Subcutaneous adipose tissue (tissue), 4 donors: ENCODE data around the gene PLEKHN1. TPM values are rescaled to one million over a fixed set of nuclear protein-coding genes. Genes with fewer than 3 reads are reported as not detected.

Source experiments
- CTCF ChIP-seq: fragments of 450-650 bp; IDR thresholded peaks from one replicate; pipeline ENCODE4 v1.5.1; 2016; ENCODE audit warnings: low read depth, mild to moderate bottlenecking, control low read depth, antibody characterized with exemption, moderate library complexity
- total RNA-seq, 4 donors: library from RNA; depleted of rRNA; stranded (reverse); fragments of >200 nt; gene quantifications; one replicate each; pipeline ENCODE4 v1.1.0, GENCODE V29; 2016

Gene PLEKHN1
- total RNA-seq, 4 donors from 2014 or later = 0.33 TPM; not detected in 3

DNA sequence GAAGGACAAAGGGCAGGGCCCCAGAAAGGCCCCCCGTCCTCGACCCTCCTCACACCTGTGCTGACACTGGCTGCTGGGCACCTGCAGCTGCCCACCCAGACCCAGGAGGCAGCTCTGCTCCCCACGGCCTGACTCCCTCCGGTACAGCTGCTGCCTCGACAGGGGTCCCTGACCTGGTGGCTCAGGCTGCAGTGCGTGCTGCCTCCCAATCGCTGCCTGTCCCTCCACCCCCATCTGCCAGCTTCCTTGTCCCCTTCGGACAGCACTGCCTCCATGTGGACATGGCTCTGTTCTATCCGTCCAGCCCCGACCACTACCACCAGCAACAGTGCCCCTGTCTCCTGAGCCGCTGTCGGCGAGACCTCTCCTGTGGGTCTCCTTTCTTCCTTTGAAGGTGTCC, 11.4 kb upstream of the PLEKHN1 start:
- no peak for TF ChIP-seq CTCF

GRCh38 chr1:955474-955873, 10.8 kb upstream of the PLEKHN1 start:
- TF ChIP-seq CTCF = no peak

DNA sequence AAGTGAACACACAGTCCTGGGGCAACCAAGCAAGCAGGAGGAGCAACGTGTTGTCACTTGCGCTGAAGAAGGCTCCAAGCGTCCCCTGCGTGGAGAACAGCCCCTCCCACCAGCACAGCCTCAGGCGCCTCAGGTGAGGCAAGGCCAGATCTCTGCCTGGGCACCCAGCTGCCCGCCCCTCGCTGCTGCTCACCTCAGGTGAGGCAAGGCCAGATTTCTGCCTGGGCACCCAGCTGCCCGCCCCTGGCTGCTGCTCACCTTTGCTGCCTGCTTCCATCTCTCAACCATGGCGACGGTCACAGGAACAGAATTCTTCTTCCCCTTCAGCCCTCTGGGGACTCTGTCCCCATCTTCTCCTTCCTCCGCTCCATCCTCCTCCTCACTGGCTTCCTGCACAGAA, 9.6 kb upstream of the PLEKHN1 start:
- TF ChIP-seq CTCF = no peak

DNA sequence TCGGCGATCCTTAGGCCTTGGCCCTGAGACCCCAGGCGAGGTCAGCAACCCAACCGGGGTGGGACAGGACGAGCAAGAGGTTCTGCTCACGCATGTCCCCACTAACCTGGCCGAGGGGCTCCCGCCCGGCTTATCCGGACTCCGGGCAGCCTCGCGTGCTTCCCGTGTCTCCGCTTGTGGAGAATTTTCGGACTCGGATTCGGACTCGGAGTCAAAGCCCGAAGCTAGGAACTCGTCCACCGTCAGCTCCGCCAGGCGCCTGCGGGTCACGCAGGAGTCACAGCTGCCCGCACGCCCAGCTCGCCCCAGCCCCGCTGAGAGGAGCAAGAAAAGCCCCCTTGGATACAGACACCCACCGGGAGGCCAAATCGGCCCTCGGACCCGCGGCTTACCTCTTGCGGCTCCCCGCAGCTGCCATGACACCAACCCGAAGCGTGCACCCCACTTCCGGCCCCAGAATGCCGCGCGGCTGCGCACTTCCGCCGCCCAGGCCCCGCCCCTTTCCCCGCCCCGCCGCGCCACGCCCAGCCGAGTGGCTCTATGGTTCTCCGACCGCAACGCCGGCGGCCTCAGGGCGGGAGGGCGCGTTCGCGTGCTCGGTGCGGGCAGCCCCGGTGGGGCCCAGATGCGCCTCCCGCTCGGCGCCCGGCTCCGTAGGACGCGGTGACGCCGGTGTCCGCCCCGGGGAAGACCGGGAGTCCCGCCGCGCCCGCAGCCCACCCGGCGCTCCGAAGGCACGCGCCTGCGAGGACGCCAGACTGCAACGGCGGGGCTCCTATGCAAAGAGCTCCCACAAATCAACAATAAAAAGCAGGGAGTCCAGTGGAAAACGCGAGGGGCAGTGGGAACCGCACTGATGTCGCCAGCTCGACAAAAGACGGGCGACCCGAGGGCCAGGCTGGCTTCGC, 7.2 kb upstream of the PLEKHN1 start, which contains the start of gene NOC2L:
NOC2L (minus strand) TSS at position 434 of the 908 bp plus-strand sequence; CDS start at position 418, 16 bp downstream.
- TF ChIP-seq CTCF = no peak

DNA sequence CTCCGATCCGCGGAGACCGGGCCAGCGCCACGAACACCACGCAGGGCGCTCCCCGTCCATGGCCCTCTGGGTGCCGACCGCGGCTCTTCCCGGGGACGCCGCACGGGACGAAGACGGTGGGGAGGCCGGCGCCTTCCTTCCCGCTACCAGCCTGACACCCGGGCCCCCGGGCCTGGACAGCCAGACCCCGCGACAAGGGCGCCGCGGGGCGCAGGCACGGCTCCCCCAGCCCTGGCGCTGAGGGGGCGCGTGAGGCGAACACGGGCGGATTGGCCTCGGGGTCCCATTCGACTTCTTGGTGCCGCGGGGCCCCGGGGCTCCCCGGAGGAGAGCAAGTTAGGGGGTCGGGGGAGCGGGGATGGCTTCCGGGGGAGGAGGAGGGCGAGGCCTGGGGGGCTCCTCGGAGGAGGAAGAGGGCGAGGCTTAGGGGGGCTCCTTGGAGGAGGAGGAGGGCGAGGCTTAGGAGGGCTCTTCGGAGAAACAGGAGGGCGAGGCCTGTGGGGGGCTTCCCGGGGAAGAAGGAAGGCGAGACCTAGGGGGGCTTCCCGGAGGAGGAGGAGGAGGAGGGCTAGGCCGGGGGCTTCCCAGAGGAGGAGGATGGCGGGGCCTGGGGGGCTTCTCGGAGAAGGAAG, 6.4 kb upstream of the PLEKHN1 start:
- no peak for TF ChIP-seq CTCF

DNA sequence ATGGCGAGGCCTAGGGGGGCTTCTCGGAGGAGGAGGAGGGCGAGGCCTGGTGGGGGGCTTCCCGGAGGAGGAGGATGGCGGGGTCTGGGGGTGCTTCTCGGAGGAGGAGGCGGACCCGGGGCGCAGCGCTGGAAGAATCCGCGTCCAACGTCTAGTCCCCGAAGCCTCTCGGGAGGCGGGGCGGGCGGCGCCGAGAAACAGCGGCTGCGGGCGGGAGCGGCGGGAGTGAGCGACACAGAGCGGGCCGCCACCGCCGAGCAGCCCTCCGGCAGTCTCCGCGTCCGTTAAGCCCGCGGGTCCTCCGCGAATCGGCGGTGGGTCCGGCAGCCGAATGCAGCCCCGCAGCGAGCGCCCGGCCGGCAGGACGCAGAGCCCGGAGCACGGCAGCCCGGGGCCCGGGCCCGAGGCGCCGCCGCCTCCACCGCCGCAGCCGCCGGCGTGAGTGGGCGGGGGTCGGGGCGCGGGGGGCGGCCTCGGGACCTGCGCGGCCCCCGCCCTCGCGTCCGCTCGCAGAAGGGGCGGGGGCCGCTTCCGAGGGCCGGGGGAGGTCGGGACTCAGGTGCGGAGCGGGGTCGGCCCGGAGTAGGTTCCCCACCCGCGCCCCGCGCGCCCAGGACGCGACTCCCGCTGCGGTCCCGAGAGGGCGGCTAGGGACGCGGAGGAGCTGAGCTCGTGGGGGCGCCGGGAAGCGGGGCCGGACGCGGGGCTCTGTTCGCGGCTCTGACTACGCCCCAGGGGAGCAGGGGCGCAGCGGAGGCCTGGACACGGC, 5.7 kb upstream of the PLEKHN1 start, which contains the start of gene KLHL17:
KLHL17 (plus strand) TSS at position 222 of the 769 bp plus-strand sequence; CDS start at position 332, 110 bp downstream.
- no peak for TF ChIP-seq CTCF
